GM06990 (cell line): Measurements from ENCODE around the gene SRXN1.

Experiments
- DNase-seq: peaks from one replicate; pipeline ENCODE4 v3.0.0-alpha.2; 2011; ENCODE audit not compliant: insufficient read length; ENCODE audit errors: extremely low read depth
- H3K27me3 ChIP-seq: replicated peaks from 2 replicates; pipeline ENCODE4 v1.6.0; 2011; ENCODE audit warnings: low read length; ENCODE audit not compliant: control insufficient read depth, insufficient read depth
- H3K36me3 ChIP-seq: 2 replicates; pipeline ENCODE4 v1.5.1; 2011; ENCODE audit warnings: low read length; ENCODE audit not compliant: control insufficient read depth, insufficient read depth
- H3K4me3 ChIP-seq: replicated peaks from 2 replicates; pipeline ENCODE4 v1.5.1; 2011; ENCODE audit warnings: low read depth, mild to moderate bottlenecking, control low read depth, low read length
- TF ChIP-seq, protein P1 (sequence below): IDR thresholded peaks from 2 replicates; pipeline ENCODE4 v1.5.1; 2011; ENCODE audit warnings: low read length, control low read depth, mild to moderate bottlenecking, inconsistent platforms; ENCODE audit not compliant: insufficient read depth, poor library complexity, severe bottlenecking

Gene SRXN1

DNA sequence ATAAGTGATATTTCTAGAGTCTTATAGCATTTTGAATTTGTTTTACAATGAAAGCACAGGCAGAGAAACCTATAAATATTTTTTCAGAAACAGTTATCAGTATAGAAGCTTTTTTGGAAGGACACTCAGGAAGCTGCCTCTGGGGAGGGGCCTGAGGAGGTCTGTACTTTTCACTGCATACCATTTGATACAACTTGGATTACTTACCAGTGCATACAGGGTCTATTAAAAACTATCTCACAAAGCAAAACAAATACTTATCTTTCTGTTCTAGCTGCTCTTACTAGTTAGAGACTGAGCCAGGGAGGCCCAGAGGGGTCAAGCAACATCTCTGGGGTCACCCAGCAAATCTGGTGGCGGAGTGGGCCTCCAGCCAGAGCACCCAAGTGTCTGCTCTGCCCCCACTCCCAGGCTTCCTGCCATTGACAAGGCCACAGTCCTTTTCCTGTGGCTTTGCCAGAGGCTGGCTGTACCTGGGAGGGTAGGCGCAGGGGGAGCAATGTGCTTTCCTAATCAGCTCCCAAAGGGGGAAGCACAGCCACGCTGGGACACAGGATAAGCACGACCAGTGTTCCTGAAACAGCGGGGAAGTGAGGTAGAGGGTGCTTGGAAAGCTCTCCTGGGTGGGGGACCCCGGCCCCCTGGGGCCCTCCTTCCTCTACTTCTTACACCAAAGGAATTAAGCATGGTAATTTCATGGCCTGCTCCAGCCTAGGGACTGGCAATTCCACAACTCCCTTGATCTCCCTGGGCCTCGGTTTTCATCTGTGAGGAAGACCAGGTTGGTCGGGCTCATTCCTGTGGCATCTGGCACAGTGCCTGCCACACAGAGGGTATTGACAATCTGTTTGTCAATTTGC, 50.7 kb downstream of the SRXN1 start:
- DNase-seq, result no peak
- Histone ChIP-seq H3K4me3 (no peak overlapping the region), H3K36me3 (no peaks in the 10 kb centered on the region), H3K27me3 (no peaks in the 10 kb centered on the region; the same call in 1 of the 2 replicates)
- TF ChIP-seq, protein P1, sequence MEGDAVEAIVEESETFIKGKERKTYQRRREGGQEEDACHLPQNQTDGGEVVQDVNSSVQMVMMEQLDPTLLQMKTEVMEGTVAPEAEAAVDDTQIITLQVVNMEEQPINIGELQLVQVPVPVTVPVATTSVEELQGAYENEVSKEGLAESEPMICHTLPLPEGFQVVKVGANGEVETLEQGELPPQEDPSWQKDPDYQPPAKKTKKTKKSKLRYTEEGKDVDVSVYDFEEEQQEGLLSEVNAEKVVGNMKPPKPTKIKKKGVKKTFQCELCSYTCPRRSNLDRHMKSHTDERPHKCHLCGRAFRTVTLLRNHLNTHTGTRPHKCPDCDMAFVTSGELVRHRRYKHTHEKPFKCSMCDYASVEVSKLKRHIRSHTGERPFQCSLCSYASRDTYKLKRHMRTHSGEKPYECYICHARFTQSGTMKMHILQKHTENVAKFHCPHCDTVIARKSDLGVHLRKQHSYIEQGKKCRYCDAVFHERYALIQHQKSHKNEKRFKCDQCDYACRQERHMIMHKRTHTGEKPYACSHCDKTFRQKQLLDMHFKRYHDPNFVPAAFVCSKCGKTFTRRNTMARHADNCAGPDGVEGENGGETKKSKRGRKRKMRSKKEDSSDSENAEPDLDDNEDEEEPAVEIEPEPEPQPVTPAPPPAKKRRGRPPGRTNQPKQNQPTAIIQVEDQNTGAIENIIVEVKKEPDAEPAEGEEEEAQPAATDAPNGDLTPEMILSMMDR, result no peak

DNA sequence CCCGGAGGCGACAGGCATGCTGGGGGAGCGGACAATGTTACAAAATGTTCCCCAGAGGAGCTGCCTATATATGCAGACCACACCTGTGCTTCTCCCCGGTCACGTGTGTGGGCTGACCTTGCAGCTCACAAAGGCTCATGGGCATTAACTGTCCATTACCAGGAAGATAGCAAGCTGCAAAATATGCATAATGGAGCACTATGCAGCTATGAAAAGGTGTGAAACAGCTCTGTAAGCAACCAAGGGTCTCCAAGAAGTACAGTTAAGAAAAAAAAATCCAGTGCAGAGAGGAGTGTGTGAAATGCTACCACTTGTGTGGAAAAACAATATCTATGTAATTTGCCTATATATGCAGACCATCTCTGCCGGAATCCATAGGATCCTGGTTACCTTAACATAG, 52.3 kb downstream of the SRXN1 start:
- TF ChIP-seq, protein P1, result no peak
- Histone ChIP-seq H3K27me3 (no peaks in the 10 kb centered on the region; the same call in 1 of the 2 replicates), H3K4me3 (no peak overlapping the region), H3K36me3 (no peaks in the 10 kb centered on the region)
- DNase-seq, result no peak

DNA sequence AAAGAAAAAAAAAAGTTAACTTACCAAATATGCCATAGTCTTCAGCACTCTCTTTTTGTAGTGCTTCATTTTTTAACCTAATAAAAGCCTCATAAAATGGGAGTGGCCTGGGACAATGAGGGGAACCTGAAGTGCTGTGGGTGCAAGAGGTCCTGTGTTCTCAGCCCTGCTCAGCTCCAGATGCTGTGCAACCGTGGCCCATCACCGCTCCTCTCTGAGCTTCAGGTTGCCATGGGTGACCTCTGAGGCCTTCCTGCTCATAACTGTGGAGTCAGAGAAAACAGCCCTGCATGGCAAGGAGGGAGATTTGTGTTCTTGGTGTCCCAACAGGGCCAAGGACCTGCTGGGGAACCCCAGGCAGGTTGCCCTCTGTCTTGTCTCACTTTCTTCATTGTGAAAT, 52.9 kb downstream of the SRXN1 start:
- Histone ChIP-seq H3K27me3 (no peaks in the 10 kb centered on the region; the same call in 1 of the 2 replicates), H3K4me3 (no peak overlapping the region), H3K36me3 (no peaks in the 10 kb centered on the region)
- no peak for DNase-seq
- TF ChIP-seq, protein P1, result no peak

DNA sequence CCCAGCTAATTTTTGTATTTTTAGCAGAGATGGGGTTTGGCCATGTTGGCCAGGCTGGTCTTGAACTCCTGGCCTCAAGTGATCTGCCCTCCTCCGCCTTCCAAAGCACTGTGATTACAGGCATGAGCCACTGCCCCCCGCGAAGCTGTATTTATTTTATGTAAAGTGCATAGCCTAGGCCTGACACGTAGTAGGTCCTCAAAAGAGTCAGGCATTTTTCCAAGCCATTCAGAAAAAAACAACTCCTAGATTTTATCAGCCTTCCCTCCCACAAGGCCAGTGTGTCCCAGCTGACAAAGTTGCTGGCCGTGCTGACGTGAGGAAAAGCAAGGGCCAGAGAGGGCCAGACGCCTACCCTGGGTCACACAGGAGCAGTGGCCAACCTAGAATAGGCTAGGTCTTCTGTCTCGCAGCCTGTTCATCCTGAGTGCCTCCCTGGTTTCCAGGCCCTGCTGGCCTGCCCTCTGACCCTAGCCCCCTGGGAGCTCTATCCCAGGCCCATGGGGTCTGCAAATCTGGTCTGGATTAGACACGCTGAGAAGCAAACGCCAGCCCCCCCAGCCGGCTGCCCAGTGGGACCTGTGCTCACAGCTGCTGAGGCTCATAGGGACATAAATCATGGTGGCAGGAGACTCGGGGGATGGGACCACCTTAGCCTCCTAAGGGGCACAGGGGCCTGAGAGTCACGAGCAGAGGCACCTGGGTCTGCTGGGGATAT, 54.7 kb downstream of the SRXN1 start:
- TF ChIP-seq, protein P1, result no peak
- H3K27me3 ChIP-seq, result no peaks in the 10 kb centered on the region
- H3K4me3 ChIP-seq, result no peak overlapping the region
- H3K36me3 ChIP-seq, result no peaks in the 10 kb centered on the region
- DNase-seq, result no peak

DNA sequence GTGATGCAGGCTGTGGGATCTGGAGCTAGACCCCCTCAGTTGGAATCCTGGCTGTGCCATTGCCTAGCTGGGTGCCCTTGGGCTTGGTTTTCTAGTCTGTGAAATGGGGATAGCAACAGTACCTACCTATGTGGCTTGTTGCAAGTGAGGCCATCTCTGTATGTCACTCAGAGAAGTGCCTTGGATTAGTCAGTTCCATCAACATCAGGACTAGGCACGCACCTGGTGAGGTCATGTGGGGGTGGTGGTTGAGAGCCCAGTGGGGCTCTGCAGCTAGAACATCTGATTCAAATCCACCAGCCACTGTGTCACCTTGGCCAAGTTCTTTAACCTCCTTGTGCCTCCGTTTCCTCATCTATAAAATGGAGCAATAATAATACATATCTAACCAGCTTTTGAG, 55.4 kb downstream of the SRXN1 start:
- TF ChIP-seq, protein P1, result no peak
- H3K4me3 ChIP-seq, result no peak overlapping the region

More for the DNA sequence above, 55.4 kb downstream of the SRXN1 start:
- H3K27me3 ChIP-seq, result no peaks in the 10 kb centered on the region
- H3K36me3 ChIP-seq, result no peaks in the 10 kb centered on the region
- DNase-seq, result no peak
